Testis (tissue), 3 donors: ENCODE measurements around the gene MAPKAPK2. TPM values are rescaled to one million over a fixed set of nuclear protein-coding genes. Genes with fewer than 3 reads are reported as not detected.

ENCODE experiments used
- DNase-seq: peaks from one replicate; pipeline ENCODE4 v3.0.0-alpha.2; 2019
- H3K27ac ChIP-seq, 2 donors: fragments of 200-600 bp; sonication (generic); one replicate each; pipeline ENCODE4 v1.5.1; 2019
- H3K27me3 ChIP-seq: fragments of 200-600 bp; sonication (generic); one replicate; pipeline ENCODE4 v1.5.1; 2019
- H3K36me3 ChIP-seq: fragments of 200-600 bp; sonication (generic); one replicate; pipeline ENCODE4 v1.5.1; 2017; ENCODE audit warnings: low read depth; ENCODE audit errors: missing control alignments
- H3K4me1 ChIP-seq: fragments of 200-600 bp; sonication (generic); one replicate; pipeline ENCODE4 v1.5.1; 2019
- H3K4me3 ChIP-seq, 2 donors: fragments of 200-600 bp; sonication (generic); one replicate each; pipeline ENCODE4 v1.5.1; 2017 to 2019
- H3K9me3 ChIP-seq: fragments of 200-600 bp; sonication (generic); one replicate; pipeline ENCODE4 v1.5.1; 2017
- CTCF ChIP-seq, 3 experiments: fragments of 450-650 bp in 2 of 3; fragments of 200-600 bp in 1 of 3; sonication (generic) in 1 of 3; IDR thresholded peaks; one replicate each; pipeline ENCODE4 v1.5.1; 2016 to 2019; ENCODE audit warnings: antibody characterized with exemption in 3 of 3, mild to moderate bottlenecking in 2 of 3, moderate library complexity in 1 of 3
- POLR2A ChIP-seq: fragments of 450-650 bp; IDR thresholded peaks from one replicate; pipeline ENCODE4 v1.6.1; 2017; ENCODE audit warnings: antibody characterized with exemption, mild to moderate bottlenecking, moderate library complexity
- WGBS, 2 donors: methylation state at CpG; one replicate each; pipeline ENCODE4 v1.1.5; 2018; 5-methylcytosine and 5-hydroxymethylcytosine counted together
- intact Hi-C: fragments of 100-400 bp; cut with DNase I; formaldehyde crosslinking; loops from one replicate; pipeline ENCODE4 v1.15.1; 2023; ENCODE audit warnings: low total_unique reads
- polyA plus RNA-seq: library from polyadenylated mRNA; stranded (reverse); fragments of 350-450 nt; fragmentation: Illumina TruSeq; extraction: RNeasy Lipid Tissue Mini Kit (QIAGEN cat#74804); gene quantifications from one replicate; pipeline ENCODE4 v1.2.3, GENCODE V29; 2014; ENCODE audit warnings: low read depth, low replicate concordance; ENCODE audit not compliant: insufficient read depth
- total RNA-seq, 2 donors: library from RNA; depleted of rRNA; stranded (reverse); fragments of >200 nt; gene quantifications; one replicate each; pipeline ENCODE4 v1.2.3, GENCODE V29; 2016

The MAPKAPK2 gene
- total and polyA plus RNA-seq, 3 donors from 2014 or later: 66.3 to 76.5 (median 69.1) TPM

- H3K9me3 ChIP-seq: no peaks in the 10 kb centered on the region
- 87 to 98% methylated on average over 6 of the region's 6 CpGs for WGBS, 2 donors
- peaks cover 14% of the 10 kb centered on the region for H3K4me1 ChIP-seq
- intact Hi-C loops: no loop called here
- TF ChIP-seq POLR2A (no peak), CTCF (IDR thresholded peaks at IDR 0.05) (no peak)
- no peaks in the 10 kb centered on the region for H3K27me3 ChIP-seq
- no peaks in the 10 kb centered on the region for H3K36me3 ChIP-seq
- no peak overlapping the region for H3K4me3 ChIP-seq
- no peak for DNase-seq
- H3K27ac ChIP-seq: no peak overlapping the region
Observed at GRCh38 chr1:206729050-206729449, 44.3 kb downstream of the MAPKAPK2 start.

- Histone ChIP-seq H3K36me3 (no peaks in the 10 kb centered on the region), H3K4me1 (peaks cover 14% of the 10 kb centered on the region), H3K27ac (no peak overlapping the region), H3K9me3 (no peaks in the 10 kb centered on the region), H3K27me3 (no peaks in the 10 kb centered on the region), H3K4me3 (no peak overlapping the region)
- no peak for TF ChIP-seq POLR2A
- no peak for TF ChIP-seq CTCF (IDR thresholded peaks at IDR 0.05)
- 85 to 97% methylated on average over 3 of the region's 3 CpGs for WGBS, 2 donors
- intact Hi-C loops: no loop called here
- no peak for DNase-seq
Observed at GRCh38 chr1:206729507-206729906, 44.8 kb downstream of the MAPKAPK2 start.

GRCh38 chr1:206732508-206732907 lies 47.8 kb downstream of the MAPKAPK2 start:
- intact Hi-C loops: no loop called here
- H3K27ac ChIP-seq: no peak overlapping the region

GRCh38 chr1:206732992-206733391 lies 48.3 kb downstream of the MAPKAPK2 start:
- peak; percentile 70 for DNase-seq
- Histone ChIP-seq H3K36me3 (no peaks in the 10 kb centered on the region), H3K4me3 (no peak overlapping the region), H3K27me3 (no peaks in the 10 kb centered on the region), H3K4me1 (peaks cover 14% of the 10 kb centered on the region), H3K9me3 (no peaks in the 10 kb centered on the region), H3K27ac (no peak overlapping the region)
- TF ChIP-seq CTCF (IDR thresholded peaks at IDR 0.05): no peak
- no peak for TF ChIP-seq POLR2A
- WGBS, 2 donors: 55 to 82% methylated on average over 9 to 11 of the region's 11 CpGs
- intact Hi-C loops: no loop called here

More at GRCh38 chr1:206732508-206732907, 47.8 kb downstream of the MAPKAPK2 start:
- Histone ChIP-seq H3K4me3 (no peak overlapping the region), H3K4me1 (peaks cover 9% of the 10 kb centered on the region), H3K9me3 (no peaks in the 10 kb centered on the region), H3K27me3 (no peaks in the 10 kb centered on the region), H3K36me3 (no peaks in the 10 kb centered on the region)
- DNase-seq: no peak
- TF ChIP-seq POLR2A (no peak), CTCF (IDR thresholded peaks at IDR 0.05) (no peak)
- WGBS, 2 donors: 73 to 80% methylated on average over 11 of the region's 11 CpGs

- no peak overlapping the region for H3K27ac ChIP-seq
- no peak overlapping the region for H3K4me3 ChIP-seq
- no peaks in the 10 kb centered on the region for H3K36me3 ChIP-seq
- peak; percentile 59 to 71 (median 69) for TF ChIP-seq CTCF (IDR thresholded peaks at IDR 0.05)
- no peak for TF ChIP-seq POLR2A
- intact Hi-C loops: loop anchor here (5.0 kb wide), 1 partner anchor 178 kb away; no protein-coding TSS in a partner anchor
- H3K4me1 ChIP-seq: peaks cover 19% of the 10 kb centered on the region
- peak; percentile 62 for DNase-seq
- 70 to 83% methylated on average over 8 to 9 of the region's 9 CpGs for WGBS, 2 donors
- no peaks in the 10 kb centered on the region for H3K27me3 ChIP-seq
- H3K9me3 ChIP-seq: no peaks in the 10 kb centered on the region
Observed at GRCh38 chr1:206734499-206735142, 49.9 kb downstream of the MAPKAPK2 start.
